ENCODE results near the gene WBP2. TPM values are rescaled to one million over a fixed set of nuclear protein-coding genes. Genes with fewer than 3 reads are reported as not detected.
A peak's percentile ranks its signal among the peaks of the same experiment; 100 is the strongest.

Gene WBP2
- total RNA-seq: 10 to 100 TPM; 64.9 to 99.4 (median 76.9) TPM

GRCh38 chr17:75855310-75856061 lies at the start of gene WBP2:
Gene WBP2, minus strand, starts transcription at chr17:75855335. Its CDS starts 38 bp downstream, at chr17:75855297.
- no peaks in the 10 kb centered on the region for H3K9me3 ChIP-seq
- H3K27ac ChIP-seq: peak within 1 kb of the TSS; percentile 93
- 0% methylated on average over 15 of the region's 58 CpGs for WGBS
- peak; percentile 100 for DNase-seq (ENCODE audit: low spot score in 2 of 2)
- peak within 1 kb of the TSS; percentile 61 for H3K4me3 ChIP-seq
- peaks cover 39% of the 10 kb centered on the region for H3K4me1 ChIP-seq
- H3K27me3 ChIP-seq: no peaks in the 10 kb centered on the region
- peaks cover 18% of the 10 kb centered on the region for H3K36me3 ChIP-seq
- TF ChIP-seq CTCF (IDR thresholded peaks at IDR 0.05) (peak; percentile 21 to 30), POLR2AphosphoS5 (IDR thresholded peaks at IDR 0.05) (peak; percentile 96 to 100 (median 99)), POLR2A (IDR thresholded peaks at IDR 0.05) (peak; percentile 94 to 98), EP300 (IDR thresholded peaks at IDR 0.05) (no peak)

DNA sequence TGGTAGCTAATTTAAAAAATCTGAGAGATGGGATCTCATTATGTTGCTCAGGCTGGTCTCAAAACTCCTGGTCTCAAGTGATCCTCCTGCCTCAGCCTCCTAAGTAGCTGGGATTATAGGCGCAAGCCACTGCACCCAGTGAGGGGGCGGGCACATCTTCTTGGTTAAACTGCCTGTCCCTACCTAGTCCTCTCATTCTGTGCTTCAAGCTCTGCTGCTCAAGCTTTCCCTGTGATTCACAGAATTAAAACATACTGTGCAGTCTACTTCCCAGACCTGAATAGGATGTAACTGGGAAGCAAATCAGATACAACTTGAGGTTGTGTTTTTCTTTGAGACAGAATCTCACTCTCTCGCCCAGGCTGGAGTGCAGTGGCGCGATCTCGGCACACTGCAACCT lies 47.3 kb upstream of the WBP2 start:
- Histone ChIP-seq H3K27me3 (no peaks in the 10 kb centered on the region), H3K27ac (no peak overlapping the region), H3K9me3 (no peaks in the 10 kb centered on the region), H3K36me3 (peaks cover 45% of the 10 kb centered on the region), H3K4me1 (peaks cover 34% of the 10 kb centered on the region), H3K4me3 (no peak overlapping the region)
- DNase-seq (ENCODE audit: low spot score in 2 of 2): no peak
- WGBS: 95% methylated on average over 6 of the region's 6 CpGs
- TF ChIP-seq POLR2A (IDR thresholded peaks at IDR 0.05) (no peak), CTCF (IDR thresholded peaks at IDR 0.05) (no peak), EP300 (IDR thresholded peaks at IDR 0.05) (no peak)

GRCh38 chr17:75901727-75902126 lies 46.6 kb upstream of the WBP2 start:
- no peak for DNase-seq (ENCODE audit: low spot score in 2 of 2)
- WGBS: 87% methylated on average over 17 of the region's 18 CpGs
- H3K27ac ChIP-seq: no peak overlapping the region
- peaks cover 45% of the 10 kb centered on the region for H3K36me3 ChIP-seq
- H3K4me3 ChIP-seq: no peak overlapping the region
- H3K9me3 ChIP-seq: no peaks in the 10 kb centered on the region
- no peaks in the 10 kb centered on the region for H3K27me3 ChIP-seq
- H3K4me1 ChIP-seq: peaks cover 36% of the 10 kb centered on the region
- TF ChIP-seq EP300 (IDR thresholded peaks at IDR 0.05) (no peak), POLR2A (IDR thresholded peaks at IDR 0.05) (no peak), CTCF (IDR thresholded peaks at IDR 0.05) (no peak), POLR2AphosphoS5 (IDR thresholded peaks at IDR 0.05) (no peak)

DNA sequence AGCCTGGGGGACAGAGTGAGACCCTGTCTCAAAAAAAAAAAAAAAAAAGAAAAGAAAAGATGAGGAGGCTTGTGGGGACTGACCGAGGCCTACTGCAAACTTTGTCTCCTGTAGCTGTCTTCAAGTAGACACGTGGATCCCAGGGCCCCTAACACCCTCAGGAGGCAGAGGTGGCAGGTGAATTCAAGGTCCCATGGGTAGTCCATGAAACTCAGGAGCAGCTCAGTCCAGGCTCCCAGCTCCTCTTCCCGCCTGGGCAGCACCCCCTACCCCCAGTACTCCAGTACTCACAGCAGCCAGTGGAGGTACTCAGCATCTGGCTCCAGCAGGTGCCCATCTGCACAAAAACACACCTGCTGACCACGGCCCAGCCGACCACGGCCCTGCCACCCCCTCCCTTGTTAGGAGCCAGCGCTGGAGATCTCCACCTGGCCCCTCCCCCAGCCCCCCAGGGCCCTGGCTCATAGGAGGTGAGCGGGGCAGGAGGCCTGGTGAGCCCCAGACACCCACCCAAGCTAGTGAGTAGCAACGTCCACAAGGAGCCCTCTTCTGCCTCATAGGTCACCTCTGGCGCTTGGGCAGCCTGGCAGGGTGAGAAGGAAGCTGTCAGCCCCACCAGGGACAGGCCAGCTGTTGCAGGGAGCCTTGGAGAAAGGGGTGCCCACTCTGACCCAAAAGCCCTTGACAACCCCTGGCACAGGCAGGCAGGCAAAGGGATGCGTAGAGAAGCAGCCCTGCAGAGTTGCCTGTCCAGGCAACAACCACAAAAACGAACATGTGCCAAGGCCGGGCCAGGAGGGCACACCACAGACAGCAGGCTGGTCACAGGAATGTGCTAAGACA lies 45.8 kb upstream of the WBP2 start:
- Histone ChIP-seq H3K4me3 (no peak overlapping the region), H3K27ac (no peak overlapping the region), H3K9me3 (no peaks in the 10 kb centered on the region), H3K36me3 (peaks cover 45% of the 10 kb centered on the region), H3K4me1 (peaks cover 34% of the 10 kb centered on the region), H3K27me3 (no peaks in the 10 kb centered on the region)
- no peak for TF ChIP-seq POLR2AphosphoS5 (IDR thresholded peaks at IDR 0.05)
- DNase-seq (ENCODE audit: low spot score in 2 of 2): no peak
- 78% methylated on average over 10 of the region's 13 CpGs for WGBS

- 91% methylated on average over 13 of the region's 23 CpGs for WGBS
- peaks cover 45% of the 10 kb centered on the region for H3K36me3 ChIP-seq
Measured at GRCh38 chr17:75899767-75900468, 44.8 kb upstream of the WBP2 start.

More at GRCh38 chr17:75899767-75900468, 44.8 kb upstream of the WBP2 start:
- H3K9me3 ChIP-seq: no peaks in the 10 kb centered on the region
- no peak overlapping the region for H3K4me3 ChIP-seq
- DNase-seq (ENCODE audit: low spot score in 2 of 2): no peak
- H3K27ac ChIP-seq: no peak overlapping the region
- H3K27me3 ChIP-seq: no peaks in the 10 kb centered on the region
- peaks cover 36% of the 10 kb centered on the region for H3K4me1 ChIP-seq
- TF ChIP-seq POLR2A (IDR thresholded peaks at IDR 0.05) (no peak), POLR2AphosphoS5 (IDR thresholded peaks at IDR 0.05) (no peak), CTCF (IDR thresholded peaks at IDR 0.05) (no peak), EP300 (IDR thresholded peaks at IDR 0.05) (no peak)

Data from suprapubic skin (tissue), 4 donors.